GM20000 (cell line): ENCODE results near the gene TSPYL1.
A peak's percentile ranks its signal among the peaks of the same experiment; 100 is the strongest.
"Not testable (repeated sequence)": the region's sequence is repeated elsewhere in the genome, so short reads cannot be mapped to it uniquely, and the experiment has no call there.

Experiments used
- DNase-seq: peaks from one replicate; pipeline ENCODE4 v3.0.0; 2012; ENCODE audit warnings: low spot score
- TF ChIP-seq, protein P1 (sequence below): IDR thresholded peaks from 2 replicates; pipeline ENCODE4 v1.5.1; 2012; ENCODE audit warnings: mild to moderate bottlenecking, control low read depth; ENCODE audit errors: extremely low read depth, missing control alignments

Gene TSPYL1

DNA sequence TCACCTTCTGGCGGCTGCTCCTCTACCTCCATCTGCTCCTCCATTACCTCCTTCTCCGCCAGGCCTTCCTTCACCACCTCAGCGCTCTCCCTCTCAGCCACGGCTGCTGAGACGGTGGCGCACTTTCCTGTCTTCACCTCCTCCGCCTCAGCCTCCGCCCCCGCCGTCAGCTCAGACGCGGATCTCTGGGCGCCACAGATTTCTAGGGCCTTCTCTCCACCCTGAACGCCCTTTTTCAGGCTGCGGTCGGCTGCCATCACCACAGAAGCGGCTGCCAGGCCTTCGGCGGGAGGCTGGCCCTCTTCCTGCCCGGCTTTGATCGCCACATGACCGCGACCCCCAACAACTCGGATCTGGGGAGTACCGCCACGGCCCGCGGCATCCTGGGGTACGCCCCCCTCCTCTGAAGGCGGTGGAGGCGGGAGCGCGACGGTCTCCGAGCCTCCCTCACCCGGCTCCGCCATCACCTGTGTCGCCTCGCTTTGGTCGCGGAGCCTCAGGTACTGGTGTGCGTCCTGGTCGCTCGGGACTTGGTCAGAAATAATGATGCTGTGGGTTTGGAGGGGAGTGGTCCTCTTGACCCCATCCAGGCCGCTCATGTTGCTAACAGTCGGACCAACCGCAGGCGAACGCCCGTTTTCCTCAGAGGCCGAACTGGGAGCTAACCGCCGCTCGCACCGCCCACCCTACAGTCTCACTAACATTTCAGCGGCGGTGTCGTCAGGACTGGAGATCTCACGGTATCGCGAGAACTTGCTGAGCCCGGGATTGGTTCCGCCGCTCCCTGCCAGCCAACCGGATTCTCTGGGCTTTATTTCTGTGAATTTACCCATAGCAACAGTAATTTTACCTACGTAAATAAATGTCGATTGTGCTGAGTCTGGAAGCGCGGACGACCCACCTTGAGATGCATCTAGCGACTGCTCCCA is at the start of gene TSPYL1:
TSPYL1 (minus strand) TSS at position 699 of the 929 bp plus-strand sequence; CDS start at position 599, 100 bp downstream.
- TF ChIP-seq, protein P1, sequence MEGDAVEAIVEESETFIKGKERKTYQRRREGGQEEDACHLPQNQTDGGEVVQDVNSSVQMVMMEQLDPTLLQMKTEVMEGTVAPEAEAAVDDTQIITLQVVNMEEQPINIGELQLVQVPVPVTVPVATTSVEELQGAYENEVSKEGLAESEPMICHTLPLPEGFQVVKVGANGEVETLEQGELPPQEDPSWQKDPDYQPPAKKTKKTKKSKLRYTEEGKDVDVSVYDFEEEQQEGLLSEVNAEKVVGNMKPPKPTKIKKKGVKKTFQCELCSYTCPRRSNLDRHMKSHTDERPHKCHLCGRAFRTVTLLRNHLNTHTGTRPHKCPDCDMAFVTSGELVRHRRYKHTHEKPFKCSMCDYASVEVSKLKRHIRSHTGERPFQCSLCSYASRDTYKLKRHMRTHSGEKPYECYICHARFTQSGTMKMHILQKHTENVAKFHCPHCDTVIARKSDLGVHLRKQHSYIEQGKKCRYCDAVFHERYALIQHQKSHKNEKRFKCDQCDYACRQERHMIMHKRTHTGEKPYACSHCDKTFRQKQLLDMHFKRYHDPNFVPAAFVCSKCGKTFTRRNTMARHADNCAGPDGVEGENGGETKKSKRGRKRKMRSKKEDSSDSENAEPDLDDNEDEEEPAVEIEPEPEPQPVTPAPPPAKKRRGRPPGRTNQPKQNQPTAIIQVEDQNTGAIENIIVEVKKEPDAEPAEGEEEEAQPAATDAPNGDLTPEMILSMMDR = no peak
- DNase-seq = peak; percentile 89

DNA sequence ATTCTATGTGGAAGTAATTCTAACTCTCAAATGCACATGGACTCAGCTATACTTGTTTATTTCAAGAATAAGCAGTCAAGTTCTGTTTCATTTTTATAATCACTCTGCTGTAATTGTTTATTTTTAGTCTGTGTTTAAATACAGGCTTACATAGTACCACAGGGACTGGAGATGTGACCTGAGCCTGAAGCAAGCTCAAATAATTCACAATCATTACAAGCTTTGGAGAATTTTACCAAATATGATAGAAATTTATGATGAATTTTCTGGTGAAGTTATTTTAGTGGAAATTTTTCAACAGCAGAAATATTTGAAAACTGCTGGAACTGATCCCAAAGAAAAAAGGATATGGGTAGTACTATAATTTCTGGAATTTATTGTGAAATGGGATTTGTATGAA is 49.4 kb upstream of the TSPYL1 start:
- DNase-seq = no peak
- TF ChIP-seq, protein P1 = no peak

DNA sequence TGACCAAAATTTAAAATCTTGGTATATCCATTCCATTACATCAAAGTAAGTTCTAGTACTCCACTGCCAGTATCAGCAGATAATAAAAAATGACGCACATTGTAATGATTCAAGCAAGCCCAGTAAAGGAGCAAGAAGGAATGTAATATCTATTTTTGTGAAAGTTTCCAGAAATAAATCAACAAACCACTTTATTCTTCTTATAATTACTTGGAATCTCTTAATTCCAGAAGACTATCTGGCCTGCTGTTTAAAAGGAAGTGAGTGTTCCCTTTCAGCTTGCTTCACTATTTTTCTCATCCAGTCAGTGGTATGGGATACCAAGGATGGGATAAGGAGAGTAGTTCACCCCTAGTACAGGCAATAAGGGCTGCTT is 48.8 kb upstream of the TSPYL1 start:
- DNase-seq = no peak
- TF ChIP-seq, protein P1 = no peak

DNA sequence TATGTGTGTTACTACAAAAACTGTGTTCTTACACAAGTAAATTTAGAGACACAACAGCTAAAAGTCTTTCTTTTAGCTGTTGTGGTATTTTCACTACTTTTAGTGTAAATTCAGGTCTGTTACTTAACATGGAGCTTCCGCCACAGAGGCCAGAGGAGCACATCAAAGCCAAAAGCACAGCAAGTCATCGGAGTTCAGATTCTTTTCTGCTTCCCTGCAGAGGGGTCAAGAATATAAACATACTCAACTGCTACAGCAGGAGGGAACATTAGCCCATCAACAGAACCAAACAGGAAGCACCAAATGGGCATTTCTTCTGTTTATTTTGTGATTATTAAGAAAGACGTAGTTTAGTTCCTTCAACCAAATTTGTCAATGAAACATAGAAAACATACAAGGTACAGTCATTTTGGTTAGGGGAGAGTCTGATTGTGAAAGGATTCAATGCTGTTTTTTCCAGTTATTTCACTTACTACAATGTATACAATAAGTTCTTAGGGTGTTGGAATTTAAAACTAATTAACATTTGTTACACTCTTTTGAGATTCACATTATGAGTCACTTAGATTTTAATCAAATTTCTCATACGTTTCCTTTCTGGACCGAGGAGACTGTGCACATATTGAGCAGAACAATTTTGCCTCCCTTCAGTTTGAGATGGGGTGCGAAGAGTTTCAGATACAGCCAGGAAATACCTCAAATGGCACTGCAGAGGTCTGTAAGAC is 48.2 kb upstream of the TSPYL1 start:
- TF ChIP-seq, protein P1 = no peak
- no peak for DNase-seq

DNA sequence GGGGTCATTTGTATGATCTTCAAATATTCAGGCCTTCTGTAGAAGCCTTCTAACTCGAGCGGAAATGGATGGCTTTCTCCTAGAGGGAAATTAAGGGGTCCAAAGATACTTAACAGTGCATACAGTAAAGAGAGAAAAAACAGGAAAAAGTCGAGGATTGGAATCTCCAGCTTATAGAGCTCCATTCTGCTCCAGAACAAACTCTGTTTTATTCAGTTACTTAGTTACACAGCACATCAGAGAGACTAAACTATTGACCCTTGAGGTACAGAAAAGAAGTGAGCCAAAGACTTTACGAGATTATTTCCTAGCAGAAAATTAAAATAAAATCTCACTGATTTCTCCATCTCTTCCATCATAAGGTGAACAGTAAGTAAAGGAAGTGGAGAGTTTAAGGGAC is 47.3 kb upstream of the TSPYL1 start:
- TF ChIP-seq, protein P1 = no peak
- DNase-seq = no peak

DNA sequence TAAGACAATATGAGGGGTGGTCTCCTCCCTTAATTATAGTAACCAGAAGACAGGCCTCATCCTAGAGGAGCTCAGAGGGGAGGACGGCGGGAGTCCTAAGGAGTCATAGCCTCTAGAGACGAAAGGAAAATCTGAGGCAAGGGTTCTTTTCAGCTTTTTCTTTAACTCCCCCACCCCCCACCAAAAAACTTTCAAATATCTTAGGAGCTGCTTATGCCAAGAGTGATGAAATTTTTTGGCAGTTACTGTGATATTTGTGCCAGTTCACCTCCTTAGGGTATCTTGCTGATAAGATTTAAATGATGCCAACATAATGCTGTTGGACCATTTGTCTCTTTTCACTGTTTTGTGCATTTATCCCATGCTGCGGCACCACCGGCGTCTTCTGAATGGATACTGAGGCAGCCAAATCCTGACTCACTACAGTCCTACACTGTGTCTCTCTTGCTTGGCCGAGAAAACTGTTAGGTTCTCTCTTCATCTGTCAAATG is 46.5 kb upstream of the TSPYL1 start:
- no peak for DNase-seq
- TF ChIP-seq, protein P1 = no peak

DNA sequence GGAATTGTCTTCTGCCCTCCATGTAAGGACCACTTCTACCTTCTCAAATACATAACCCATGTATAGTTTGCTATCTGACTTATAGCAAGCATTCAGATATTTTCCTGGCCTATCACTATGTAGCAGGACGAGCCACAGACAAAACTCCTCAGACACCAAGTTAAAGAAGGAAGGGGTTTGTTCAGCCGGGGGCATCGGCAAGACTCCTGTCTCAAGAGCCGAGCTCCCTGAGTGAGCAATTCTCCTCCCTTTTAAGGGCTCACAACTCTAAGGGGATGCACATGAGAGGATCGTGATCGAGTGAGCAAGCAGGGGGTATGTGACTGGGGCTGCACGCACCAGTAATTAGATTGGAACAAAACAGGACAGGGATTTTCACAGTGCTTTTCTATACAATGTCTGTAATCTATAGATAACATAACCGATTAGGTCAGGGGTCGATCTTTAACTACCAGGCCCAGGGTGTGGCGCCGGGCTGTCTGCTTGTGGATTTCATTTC is 46.0 kb upstream of the TSPYL1 start:
- not testable (repeated sequence) for DNase-seq
